Neutrophil (primary cell): Measurements from ENCODE around the gene DIPK1B.

ENCODE experiments used
- H3K27ac ChIP-seq: fragments of 200-600 bp; sonication (generic); 2 replicates; pipeline ENCODE4 v1.5.1; 2016; ENCODE audit warnings: mild to moderate bottlenecking, moderate library complexity
- H3K27me3 ChIP-seq: fragments of 200-600 bp; sonication (generic); 2 replicates; pipeline ENCODE4 v1.6.0; 2016; ENCODE audit warnings: mild to moderate bottlenecking
- H3K36me3 ChIP-seq: fragments of 200-600 bp; sonication (generic); 2 replicates; pipeline ENCODE4 v1.5.1; 2017
- H3K4me1 ChIP-seq, 2 experiments: fragments of 200-600 bp in 1 of 2; sonication (generic) in 1 of 2; 1 replicate in 1 of 2; 2 replicates in 1 of 2; pipeline versions ENCODE4 v1.5.1 to v1.6.1; 2013 to 2016; ENCODE audit warnings: low read depth in 1 of 2, low read length in 1 of 2, mild to moderate bottlenecking in 1 of 2, moderate library complexity in 1 of 2; ENCODE audit not compliant: control insufficient read depth in 1 of 2, insufficient read depth in 1 of 2
- H3K4me3 ChIP-seq, 2 experiments: fragments of 200-600 bp in 1 of 2; sonication (generic) in 1 of 2; 1 replicate in 1 of 2; 2 replicates in 1 of 2; pipeline ENCODE4 v1.5.1; 2013 to 2016; ENCODE audit warnings: low read depth in 1 of 2, low read length in 1 of 2, mild to moderate bottlenecking in 1 of 2, moderate library complexity in 1 of 2
- H3K9me3 ChIP-seq: fragments of 200-600 bp; sonication (generic); 2 replicates; pipeline ENCODE4 v1.5.1; 2016
- CTCF ChIP-seq: fragments of 200-600 bp; sonication (generic); IDR thresholded peaks from 2 replicates; pipeline ENCODE4 v1.5.1; 2016; ENCODE audit warnings: antibody characterized with exemption

Gene DIPK1B

DNA sequence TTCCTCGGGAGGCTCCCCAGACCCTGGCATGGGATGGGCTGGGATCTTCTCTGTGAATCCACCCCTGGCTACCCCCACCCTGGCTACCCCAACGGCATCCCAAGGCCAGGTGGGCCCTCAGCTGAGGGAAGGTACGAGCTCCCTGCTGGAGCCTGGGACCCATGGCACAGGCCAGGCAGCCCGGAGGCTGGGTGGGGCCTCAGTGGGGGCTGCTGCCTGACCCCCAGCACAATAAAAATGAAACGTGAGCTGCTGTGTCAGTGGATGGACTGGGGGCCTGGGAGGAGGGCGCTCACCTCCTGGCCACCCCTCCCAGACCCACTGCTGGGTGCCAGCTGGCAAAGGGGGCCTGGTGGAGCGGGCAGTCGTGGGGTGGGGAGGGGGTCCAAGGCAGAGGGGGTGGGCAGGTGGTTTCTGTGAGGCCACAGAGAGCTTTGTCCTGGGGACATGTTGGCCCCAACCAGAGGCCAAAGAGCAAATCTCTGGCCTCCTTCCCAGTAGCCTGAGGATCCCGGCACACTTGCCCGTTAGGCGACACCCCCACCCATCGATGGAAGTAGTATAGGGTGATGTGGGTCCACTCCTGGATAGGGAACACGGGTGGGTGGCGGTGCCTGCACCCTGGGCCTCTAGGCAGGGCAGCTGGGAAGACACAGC lies 39.8 kb upstream of the DIPK1B start:
- Histone ChIP-seq H3K9me3 (no peaks in the 10 kb centered on the region), H3K4me1 (no peaks in the 10 kb centered on the region), H3K27ac (no peak overlapping the region), H3K36me3 (peaks cover 52% of the 10 kb centered on the region), H3K27me3 (peaks cover 33% of the 10 kb centered on the region), H3K4me3 (no peak overlapping the region)
- no peak for TF ChIP-seq CTCF

- peaks cover 52% of the 10 kb centered on the region for H3K36me3 ChIP-seq
- H3K27me3 ChIP-seq, result peaks cover 25% of the 10 kb centered on the region
- no peak for TF ChIP-seq CTCF
- no peaks in the 10 kb centered on the region for H3K9me3 ChIP-seq
- no peak overlapping the region for H3K27ac ChIP-seq
- no peak overlapping the region for H3K4me3 ChIP-seq
- peaks cover 7 to 8% of the 10 kb centered on the region in 2 experiments for H3K4me1 ChIP-seq
Measured at GRCh38 chr9:136673088-136673974, 39.0 kb upstream of the DIPK1B start.

DNA sequence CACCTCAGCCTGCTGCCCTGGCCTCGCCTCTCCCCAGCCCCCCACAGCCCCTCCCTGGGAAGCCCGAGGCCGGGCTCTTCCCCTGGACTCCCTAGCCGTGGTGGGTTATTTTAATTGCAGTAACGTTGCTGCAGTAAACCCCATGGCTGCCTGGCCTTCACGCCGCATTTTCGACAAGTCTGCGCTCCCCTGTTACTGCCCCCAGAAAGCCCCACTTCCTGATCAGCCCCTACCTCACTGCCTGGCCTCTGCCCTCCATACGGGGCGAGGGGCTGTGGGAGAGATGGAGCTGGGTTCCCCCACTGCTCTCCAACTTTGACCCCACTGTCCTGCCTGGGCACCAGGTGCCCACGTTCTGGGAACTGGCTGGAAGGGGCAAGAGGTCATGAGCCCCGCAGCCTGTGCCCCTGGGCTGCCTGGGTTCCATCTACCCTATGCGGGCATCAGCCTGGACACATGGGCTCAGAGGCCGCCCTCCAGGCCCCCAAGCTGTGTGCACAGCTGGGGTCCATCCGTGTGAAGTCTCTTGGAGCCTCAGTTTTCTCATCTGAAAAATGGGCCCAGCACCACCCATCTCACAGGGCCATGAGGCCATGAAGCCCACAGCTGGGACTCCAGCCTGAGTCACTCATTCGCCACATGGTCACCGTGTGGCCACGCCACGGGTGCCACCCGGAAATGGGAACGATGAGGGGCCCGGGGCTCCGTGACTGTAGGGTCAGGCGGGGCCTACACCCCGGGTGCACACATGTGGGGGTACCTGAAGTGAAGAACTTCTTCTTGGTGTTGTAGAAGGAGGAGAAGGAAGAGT lies 38.2 kb upstream of the DIPK1B start:
- Histone ChIP-seq H3K4me3 (no peak overlapping the region), H3K27me3 (peaks cover 17% of the 10 kb centered on the region), H3K9me3 (no peaks in the 10 kb centered on the region), H3K4me1 (peaks cover 16% of the 10 kb centered on the region in 2 experiments), H3K36me3 (peaks cover 52% of the 10 kb centered on the region), H3K27ac (no peak overlapping the region)
- TF ChIP-seq CTCF, result no peak

GRCh38 chr9:136674786-136675349 lies 37.5 kb upstream of the DIPK1B start:
- Histone ChIP-seq H3K36me3 (peaks cover 52% of the 10 kb centered on the region), H3K27me3 (peaks cover 10% of the 10 kb centered on the region), H3K9me3 (no peaks in the 10 kb centered on the region), H3K27ac (no peak overlapping the region), H3K4me3 (no peak overlapping the region), H3K4me1 (peaks cover 23% of the 10 kb centered on the region in 2 experiments)
- TF ChIP-seq CTCF, result no peak
